IMR-90 (cell line): ENCODE results near the gene HEXD.

ENCODE experiments used
- MAFK ChIP-seq: IDR thresholded peaks from 2 replicates; pipeline ENCODE4 v1.6.1; 2012; ENCODE audit warnings: low read depth, low read length, improper control_type of control experiment
- MAZ ChIP-seq: IDR thresholded peaks from 2 replicates; pipeline ENCODE4 v1.6.1; 2012; ENCODE audit warnings: low read depth, mild to moderate bottlenecking, low read length, improper control_type of control experiment, moderate library complexity, borderline replicate concordance
- POLR2A ChIP-seq: IDR thresholded peaks from 2 replicates; pipeline ENCODE4 v1.6.1; 2012; ENCODE audit warnings: mild to moderate bottlenecking, low read depth, low read length
- TF ChIP-seq, protein P1 (sequence below): conservative IDR thresholded peaks from 2 replicates; pipeline ENCODE4 v1.5.1; 2012; ENCODE audit warnings: mild to moderate bottlenecking, low read depth, low read length, improper control_type of control experiment

- TF ChIP-seq, protein P1, sequence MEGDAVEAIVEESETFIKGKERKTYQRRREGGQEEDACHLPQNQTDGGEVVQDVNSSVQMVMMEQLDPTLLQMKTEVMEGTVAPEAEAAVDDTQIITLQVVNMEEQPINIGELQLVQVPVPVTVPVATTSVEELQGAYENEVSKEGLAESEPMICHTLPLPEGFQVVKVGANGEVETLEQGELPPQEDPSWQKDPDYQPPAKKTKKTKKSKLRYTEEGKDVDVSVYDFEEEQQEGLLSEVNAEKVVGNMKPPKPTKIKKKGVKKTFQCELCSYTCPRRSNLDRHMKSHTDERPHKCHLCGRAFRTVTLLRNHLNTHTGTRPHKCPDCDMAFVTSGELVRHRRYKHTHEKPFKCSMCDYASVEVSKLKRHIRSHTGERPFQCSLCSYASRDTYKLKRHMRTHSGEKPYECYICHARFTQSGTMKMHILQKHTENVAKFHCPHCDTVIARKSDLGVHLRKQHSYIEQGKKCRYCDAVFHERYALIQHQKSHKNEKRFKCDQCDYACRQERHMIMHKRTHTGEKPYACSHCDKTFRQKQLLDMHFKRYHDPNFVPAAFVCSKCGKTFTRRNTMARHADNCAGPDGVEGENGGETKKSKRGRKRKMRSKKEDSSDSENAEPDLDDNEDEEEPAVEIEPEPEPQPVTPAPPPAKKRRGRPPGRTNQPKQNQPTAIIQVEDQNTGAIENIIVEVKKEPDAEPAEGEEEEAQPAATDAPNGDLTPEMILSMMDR: no peak
- TF ChIP-seq MAFK: no peak
- TF ChIP-seq MAZ: no peak
- no peak for TF ChIP-seq POLR2A
Observed at GRCh38 chr17:82416771-82417170, 1.4 kb upstream of the HEXD start.
